H1 (cell line): ENCODE results near the gene SMIM5. TPM values are rescaled to one million over a fixed set of nuclear protein-coding genes. Genes with fewer than 3 reads are reported as not detected.

Experiments used
- CEBPB ChIP-seq: IDR thresholded peaks from 2 replicates; pipeline ENCODE4 v1.6.1; 2012; ENCODE audit warnings: low read depth, low read length
- CREB1 ChIP-seq: IDR thresholded peaks from 2 replicates; pipeline ENCODE4 v1.6.1; 2012; ENCODE audit warnings: inconsistent platforms
- MAFK ChIP-seq: IDR thresholded peaks from 2 replicates; pipeline ENCODE4 v1.6.1; 2012; ENCODE audit warnings: low read depth, mild to moderate bottlenecking, improper control_type of control experiment, low read length
- NRF1 ChIP-seq: IDR thresholded peaks from 2 replicates; pipeline ENCODE4 v1.6.1; 2011; ENCODE audit warnings: mild to moderate bottlenecking, low read depth, low read length, improper control_type of control experiment
- RBBP5 ChIP-seq: IDR thresholded peaks from 2 replicates; pipeline ENCODE4 v1.7.1; 2012; ENCODE audit warnings: low read depth, mild to moderate bottlenecking, inconsistent platforms, low read length, moderate library complexity, borderline replicate concordance
- SRF ChIP-seq: IDR thresholded peaks from 2 replicates; pipeline ENCODE4 v1.6.1; 2011; ENCODE audit warnings: mild to moderate bottlenecking, low read depth, low read length, moderate library complexity
- SUZ12 ChIP-seq: fragments of 200-600 bp; sonication (generic); IDR thresholded peaks from 2 replicates; pipeline ENCODE4 v1.6.1; 2012; ENCODE audit warnings: mild to moderate bottlenecking, inconsistent platforms, low read length, moderate library complexity, mixed read lengths
- TAF7 ChIP-seq: optimal IDR thresholded peaks from 2 replicates; pipeline ENCODE3; 2011; ENCODE audit warnings: low read depth, mild to moderate bottlenecking, inconsistent platforms, low read length, moderate library complexity, borderline replicate concordance
- polyA plus RNA-seq, 7 experiments: library from polyadenylated mRNA; depleted of rRNA in 3 of 7; stranded (reverse) in 5 of 7; unstranded in 2 of 7; fragments of >200 nt in 5 of 7; fragments of 200-250 nt in 2 of 7; gene quantifications; 1 replicate in 5 of 7; 2 replicates in 1 of 7; 4 replicates in 1 of 7; pipeline versions ENCODE4 v1.2.1 to v1.2.3, GENCODE V29; 2011 to 2013; ENCODE audit warnings: missing spikeins in 2 of 7, mixed read lengths in 2 of 7
- total RNA-seq: library from RNA; stranded (reverse); fragmentation: NEBNext Ultra II Directional; extraction: Animal tissue kit (Norgen Biotek cat#: 25700); gene quantifications from 2 replicates; pipeline ENCODE4 v1.2.1, GENCODE V29; 2021

SMIM5 gene
- total and polyA plus RNA-seq, 2 of the 8 experiments (the other 6 are each of a cell fraction or from before 2014, with no cell fraction given), result not detected

- TF ChIP-seq MAFK (no peak), SUZ12 (no peak), RBBP5 (no peak), NRF1 (no peak), CREB1 (no peak), TAF7 (no peak), SRF (no peak), CEBPB (no peak)
Measured at GRCh38 chr17:75668489-75668888, 35.3 kb downstream of the SMIM5 start (continued).
